HepG2 (cell line): ENCODE results near the gene MAP3K8.

Experiments used
- BRCA1 ChIP-seq: sonication (generic); formaldehyde crosslinking; IDR thresholded peaks from 2 replicates; pipeline ENCODE4 v1.4.0; 2020; ENCODE audit warnings: missing genetic modification reagents
- GTF2F1 ChIP-seq: fragments of 150-350 bp; IDR thresholded peaks from 2 replicates; pipeline ENCODE4 v1.6.1; 2014; ENCODE audit warnings: low read length
- KDM1A ChIP-seq: IDR thresholded peaks from 2 replicates; pipeline ENCODE4 v1.6.1; 2016; ENCODE audit warnings: missing compliant biosample characterization
- MXI1 ChIP-seq: IDR thresholded peaks from 3 replicates; pipeline ENCODE4 v1.6.1; 2012; ENCODE audit warnings: low read depth, low read length, inconsistent platforms, borderline replicate concordance
- NR2F6 ChIP-seq, 2 experiments: IDR thresholded peaks; 2 replicates each; pipeline ENCODE4 v1.6.1; 2016; ENCODE audit warnings: antibody characterized with exemption in 1 of 2, mild to moderate bottlenecking in 1 of 2
- TRIM22 ChIP-seq: fragments of 450-650 bp; IDR thresholded peaks from 2 replicates; pipeline ENCODE4 v1.6.1; 2017
- U2AF1 ChIP-seq: fragments of 200-400 bp; formaldehyde crosslinking; optimal IDR thresholded peaks from 2 replicates; pipeline ENCODE3; 2017; ENCODE audit warnings: mild to moderate bottlenecking, low read depth, low read length
- ZBTB10 ChIP-seq: sonication (generic); formaldehyde crosslinking; IDR thresholded peaks from 2 replicates; pipeline ENCODE4 v1.4.0; 2020; ENCODE audit warnings: missing genetic modification reagents, borderline replicate concordance
- ZHX1 ChIP-seq: sonication (generic); formaldehyde crosslinking; IDR thresholded peaks from 2 replicates; pipeline ENCODE4 v1.8.1; 2022; ENCODE audit warnings: low read depth, mild to moderate bottlenecking, missing genetic modification reagents
- ZNF224 ChIP-seq: sonication (generic); formaldehyde crosslinking; IDR thresholded peaks from 2 replicates; pipeline ENCODE4 v1.5.0; 2020; ENCODE audit warnings: mild to moderate bottlenecking, missing genetic modification reagents
- ZNF329 ChIP-seq: sonication (generic); formaldehyde crosslinking; IDR thresholded peaks from 2 replicates; pipeline ENCODE4 v1.9.0; 2021; ENCODE audit warnings: low read depth, mild to moderate bottlenecking, missing genetic modification reagents

- TF ChIP-seq KDM1A (CRISPR knock-in tag) (no peak), TRIM22 (no peak), GTF2F1 (no peak), ZBTB10 (CRISPR knock-in tag) (no peak), MXI1 (no peak), ZHX1 (no peak), ZNF224 (CRISPR knock-in tag) (no peak), U2AF1 (no peak), BRCA1 (CRISPR knock-in tag) (no peak), NR2F6 (IDR thresholded peaks at IDR 0.05) (no peak), NR2F6 (CRISPR knock-in tag; IDR thresholded peaks at IDR 0.05) (no peak), ZNF329 (CRISPR knock-in tag) (no peak)
These were observed 68.5 kb downstream of the MAP3K8 start for GRCh38 chr10:30502266-30503060.
